UCSD-AML1 (cell line): Measurements from ENCODE around the gene UXS1.
A peak's percentile ranks its signal among the peaks of the same experiment; 100 is the strongest.
"Not testable (repeated sequence)": the region's sequence is repeated elsewhere in the genome, so short reads cannot be mapped to it uniquely, and the experiment has no call there.

ENCODE experiments used
- DNase-seq: peaks from one replicate; lab custom pipeline; 2025; ENCODE audit not compliant: unreplicated experiment; lab: John Stamatoyannopoulos, UW

The UXS1 gene

DNA sequence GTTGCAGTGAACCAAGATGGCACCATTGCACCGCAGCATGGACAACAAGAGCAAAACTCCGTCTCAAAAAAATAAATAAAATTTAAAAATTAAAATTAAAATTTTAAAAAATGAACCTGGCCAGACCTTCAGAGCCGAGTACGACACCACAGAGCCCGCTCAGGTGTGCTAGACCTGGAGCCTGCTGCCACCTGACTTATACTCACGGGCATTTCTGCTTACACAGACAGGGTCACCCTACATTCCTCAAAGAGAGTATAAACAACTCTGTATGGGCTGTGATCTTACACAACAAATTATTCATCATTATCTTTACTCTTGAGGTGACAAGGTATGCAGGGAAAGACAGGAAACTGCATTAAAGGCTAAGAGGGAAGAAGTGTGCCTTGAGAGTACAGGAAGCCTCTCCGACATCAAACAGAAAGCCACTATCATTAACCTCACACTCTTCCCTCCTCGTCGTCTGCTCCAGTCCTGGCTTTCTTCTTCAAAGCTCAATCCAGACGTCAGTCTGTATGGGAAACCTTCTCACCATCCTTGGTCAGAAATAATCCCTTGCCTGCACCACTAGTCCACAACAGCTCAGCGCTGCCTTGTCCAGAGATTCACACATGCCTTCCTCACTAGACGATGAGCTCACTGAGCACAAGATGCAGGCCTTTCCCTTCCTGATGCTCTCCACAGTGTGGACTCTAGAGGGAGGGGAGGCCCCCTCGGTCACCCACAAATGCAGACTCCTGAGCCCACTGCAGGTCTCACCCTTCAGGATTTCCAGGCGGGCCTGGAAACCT lies 56.2 kb downstream of the UXS1 start:
- DNase-seq, result no peak

- DNase-seq, result not testable (repeated sequence)
Measured at GRCh38 chr2:106131192-106131591, 62.9 kb downstream of the UXS1 start.

DNA sequence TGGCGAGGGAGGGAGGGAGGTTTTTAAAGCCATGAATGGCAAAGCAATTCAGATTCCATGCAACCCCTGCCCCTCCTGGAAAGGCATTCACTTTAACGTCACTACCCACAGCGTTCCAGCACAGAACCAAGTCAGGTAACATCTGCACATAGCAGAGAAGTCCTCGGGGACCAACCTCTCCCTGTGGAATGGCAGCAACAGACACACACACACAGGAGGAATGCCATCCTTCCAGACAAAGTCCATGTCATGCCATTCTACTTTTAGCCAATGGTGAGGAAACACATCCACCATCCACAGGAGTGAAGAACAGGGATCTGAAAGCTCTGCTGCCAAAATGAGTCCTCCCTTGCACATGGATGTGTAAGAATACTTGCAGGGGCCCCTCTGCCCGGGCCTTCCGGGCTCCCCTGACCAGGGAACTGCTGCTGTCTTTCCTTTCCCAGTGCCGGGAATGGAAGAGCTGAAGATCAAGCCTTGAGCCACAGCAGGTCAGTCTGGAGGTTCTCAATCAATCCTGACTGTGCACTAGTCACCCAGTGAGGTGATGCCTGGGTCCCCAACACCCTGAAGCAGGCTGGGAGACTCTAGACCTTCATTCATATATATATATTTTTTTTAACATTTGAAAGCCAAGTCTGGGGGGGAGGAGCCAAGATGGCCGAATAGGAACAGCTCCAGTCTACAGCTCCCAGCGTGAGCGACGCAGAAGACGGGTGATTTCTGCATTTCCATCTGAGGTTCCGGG lies 63.7 kb downstream of the UXS1 start:
- DNase-seq, result no peak

DNA sequence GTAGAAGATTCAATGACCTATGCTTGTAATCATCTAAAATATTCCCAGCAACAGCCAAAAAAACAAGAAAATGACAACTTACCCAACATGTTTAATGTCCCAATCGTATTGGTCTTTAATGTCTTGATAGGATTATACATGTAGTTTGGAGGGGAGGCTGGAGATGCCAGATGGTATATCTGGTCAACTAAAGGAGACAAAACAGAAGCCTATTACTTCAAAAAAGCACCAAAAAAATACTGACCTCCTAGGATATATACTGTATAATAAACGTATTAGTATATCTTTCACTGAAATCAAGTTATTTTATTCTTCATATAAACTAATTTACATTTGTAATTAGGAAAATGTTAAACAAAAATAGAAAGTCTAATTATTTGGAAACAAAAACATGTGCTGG lies 64.5 kb downstream of the UXS1 start:
- DNase-seq, result no peak

DNA sequence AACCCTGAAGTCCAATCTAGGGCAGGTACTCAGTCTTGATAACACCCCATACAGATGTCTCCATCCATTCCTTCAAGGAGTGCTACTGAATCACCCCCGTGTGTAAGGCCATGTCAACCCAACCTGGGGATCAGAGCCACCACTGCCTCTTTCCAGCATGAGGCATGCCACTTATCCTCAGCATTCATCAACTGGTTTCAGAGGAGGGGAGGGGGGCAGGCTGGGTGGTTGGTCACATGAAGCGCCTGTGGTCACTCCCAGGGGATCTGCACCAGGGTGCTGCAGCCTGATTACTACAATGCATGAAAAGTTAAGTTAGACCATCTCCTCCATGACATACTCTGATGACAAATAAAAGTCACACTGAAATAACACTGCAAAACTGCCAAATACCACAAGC lies 65.0 kb downstream of the UXS1 start:
- DNase-seq, result no peak

DNA sequence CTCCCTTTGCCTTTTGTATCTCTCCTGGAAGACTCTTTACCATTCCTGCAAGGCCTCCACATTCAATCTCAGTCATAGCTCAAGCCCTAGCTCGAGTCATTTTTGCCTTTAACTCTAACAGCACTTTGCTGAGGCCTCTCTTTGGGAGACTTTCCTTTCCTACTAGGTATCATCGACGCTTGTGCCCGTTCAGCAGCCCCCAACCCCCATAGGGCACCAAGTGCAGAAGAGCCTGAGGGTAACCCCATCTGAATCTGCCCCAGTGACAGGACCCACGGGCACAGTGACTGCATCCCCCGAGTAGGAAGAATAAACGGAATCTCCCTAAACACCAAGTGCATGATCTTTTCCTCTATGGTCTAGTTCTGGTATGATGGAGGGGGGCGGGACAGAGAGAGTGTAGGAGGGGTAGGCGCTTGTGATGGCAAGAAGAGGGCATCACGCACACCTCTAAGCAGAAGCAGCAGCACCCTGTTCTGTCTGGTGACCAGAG lies 66.3 kb downstream of the UXS1 start:
- no peak for DNase-seq

- no peak for DNase-seq
Measured at GRCh38 chr2:106127282-106127771, 66.8 kb downstream of the UXS1 start.

GRCh38 chr2:106126705-106127281 lies 67.3 kb downstream of the UXS1 start:
- DNase-seq, result no peak

- no peak for DNase-seq
Measured at GRCh38 chr2:106126295-106126694, 67.8 kb downstream of the UXS1 start.

DNA sequence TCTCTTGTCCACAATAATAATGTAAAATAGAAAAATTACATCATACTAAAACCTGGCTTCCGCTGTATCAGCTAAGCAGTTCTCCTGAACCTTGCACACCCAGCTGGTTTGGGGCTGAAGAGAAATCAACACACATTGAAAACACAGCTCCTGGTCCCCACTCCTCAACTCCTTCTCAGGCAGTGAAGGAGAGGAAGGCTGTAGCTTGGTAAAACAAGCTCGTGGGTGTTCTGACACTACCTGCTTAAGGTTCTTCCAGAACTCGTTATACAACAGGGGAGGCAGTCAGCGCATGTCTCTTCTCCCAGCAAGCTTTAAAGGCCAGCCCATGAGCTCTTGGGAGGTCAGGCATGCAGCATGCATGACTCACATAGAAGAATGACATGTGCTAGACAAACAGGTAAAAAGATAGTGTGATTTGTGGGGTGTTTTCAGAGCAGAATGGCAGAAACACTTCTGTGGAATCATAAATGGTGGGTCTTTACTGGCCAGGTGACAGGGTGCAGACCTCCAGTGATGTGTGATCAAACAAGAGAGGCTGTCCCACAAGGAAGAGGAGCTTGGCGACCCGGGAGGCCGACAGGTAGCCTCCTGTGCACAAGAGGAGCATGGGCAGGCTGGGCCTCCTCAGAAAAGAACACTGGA lies 69.1 kb downstream of the UXS1 start:
- DNase-seq, result no peak

GRCh38 chr2:106124106-106124756 lies 69.9 kb downstream of the UXS1 start:
- no peak for DNase-seq

DNA sequence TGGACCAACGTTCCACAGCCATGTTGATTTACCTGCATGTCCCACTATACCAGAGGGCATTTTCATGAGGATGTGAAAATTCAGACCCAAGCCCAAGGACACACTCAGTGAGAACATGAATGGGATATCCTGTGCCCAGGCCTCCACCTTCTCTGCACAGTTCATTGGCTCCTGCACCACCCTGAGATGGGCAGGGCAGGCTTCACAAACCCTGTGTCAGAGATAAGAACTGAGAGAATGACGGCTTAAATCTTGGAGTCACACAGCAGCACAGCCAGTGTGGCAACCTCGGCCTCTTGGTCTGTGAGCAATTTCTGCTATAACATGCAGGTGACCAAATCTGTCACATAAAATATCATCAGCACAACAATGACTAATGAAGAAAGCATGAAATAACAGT lies 71.9 kb downstream of the UXS1 start:
- no peak for DNase-seq

- DNase-seq, result no peak
Measured at GRCh38 chr2:106120432-106120831, 73.7 kb downstream of the UXS1 start.

DNA sequence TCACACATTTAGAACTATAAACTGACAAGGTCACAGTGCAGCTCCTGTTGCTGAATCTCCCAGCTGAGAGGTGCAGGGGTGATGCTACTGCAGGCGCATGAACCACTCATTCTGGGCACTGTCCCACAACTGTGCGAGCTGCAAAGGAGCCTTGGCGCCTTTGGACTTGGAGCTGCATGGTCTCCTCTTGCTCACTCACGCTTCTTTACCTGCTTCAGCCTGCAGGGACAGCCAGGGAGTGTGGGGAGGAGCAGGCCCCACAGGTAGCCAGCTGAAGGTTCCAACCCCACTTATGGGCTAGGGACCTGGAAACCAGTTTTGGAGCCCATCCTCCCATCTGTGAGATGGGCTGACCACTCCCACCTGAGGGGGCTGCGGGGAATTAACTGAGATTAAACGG lies 75.0 kb downstream of the UXS1 start:
- DNase-seq, result no peak

GRCh38 chr2:106117882-106118684 lies 76.0 kb downstream of the UXS1 start:
- DNase-seq, result no peak

- no peak for DNase-seq
Measured at GRCh38 chr2:106117347-106117746, 76.8 kb downstream of the UXS1 start.

DNA sequence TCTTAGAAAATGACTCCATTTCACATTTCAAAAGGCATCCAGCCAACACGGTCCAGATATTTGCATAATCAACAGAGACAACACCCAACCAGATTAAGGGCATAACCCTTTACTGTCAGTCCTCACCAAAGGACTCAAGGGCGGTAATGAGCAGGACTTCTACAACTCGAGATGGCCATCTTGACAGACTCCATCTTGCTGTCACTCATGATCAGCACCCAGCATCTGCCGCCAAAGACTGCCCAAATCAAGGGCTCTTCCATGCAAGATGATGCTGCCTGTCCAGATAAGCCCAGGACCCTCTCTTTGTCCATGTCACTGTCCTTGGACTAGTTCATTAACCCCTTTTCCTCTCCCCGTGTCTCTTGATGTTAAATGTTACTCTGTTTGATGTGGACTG lies 77.9 kb downstream of the UXS1 start:
- no peak for DNase-seq

- DNase-seq, result no peak
Measured at GRCh38 chr2:106115665-106116064, 78.4 kb downstream of the UXS1 start.

GRCh38 chr2:106115250-106115649 lies 78.9 kb downstream of the UXS1 start:
- DNase-seq, result peak; percentile 27

DNA sequence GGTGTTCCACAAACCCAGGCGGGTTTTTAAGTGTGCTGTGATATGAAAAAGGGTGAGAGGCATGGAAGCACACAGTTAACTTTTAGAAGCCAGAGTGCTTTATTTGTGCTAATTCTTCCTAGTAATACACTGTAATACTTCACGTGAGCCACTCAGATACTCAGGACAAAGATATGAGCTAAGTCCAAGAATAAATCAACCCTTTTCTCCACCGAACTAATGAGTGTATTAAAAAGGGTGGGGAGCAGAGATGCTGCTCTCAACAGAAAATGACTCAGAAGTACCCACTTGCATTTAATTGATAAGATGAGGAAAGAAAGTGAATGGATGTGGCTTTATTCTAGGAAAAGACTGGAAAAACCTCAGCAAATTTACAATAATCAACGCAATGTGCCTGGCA lies 79.9 kb downstream of the UXS1 start:
- no peak for DNase-seq
